ENCODE measurements around the gene CRMP1.

DNA sequence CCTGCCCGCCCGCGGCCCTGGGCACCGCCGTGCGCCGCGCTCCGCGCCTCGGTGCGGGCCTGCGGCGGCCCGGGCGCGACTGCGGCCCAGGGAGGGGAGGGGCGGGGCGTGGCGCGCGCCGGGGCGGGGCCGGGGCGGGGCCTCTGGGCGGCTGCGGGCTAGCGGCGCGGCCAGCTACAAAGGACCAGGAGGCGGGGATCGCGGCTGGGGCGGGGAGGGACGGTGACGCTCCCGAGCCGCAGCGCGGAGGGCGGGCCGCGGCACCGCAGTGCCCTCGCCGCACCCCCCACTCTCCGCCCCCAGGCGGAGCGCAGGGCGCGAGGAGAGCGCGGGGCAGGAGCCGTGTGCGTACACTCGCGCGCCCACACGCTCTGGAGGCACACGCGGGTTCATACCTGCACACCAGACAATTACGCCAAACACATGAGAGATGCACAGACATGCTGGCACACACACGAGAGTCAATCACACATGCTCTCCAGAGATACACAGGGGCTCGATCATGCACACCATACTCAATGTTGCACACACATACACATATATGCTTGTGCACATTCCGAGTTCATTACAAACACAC, at the start of gene CRMP1:
- TF ChIP-seq SIN3A (IDR thresholded peaks at IDR 0.05; ENCODE audit: borderline replicate concordance in 2 of 2, control insufficient read depth in 1 of 2, low read depth in 2 of 2, low read length in 2 of 2) (no peak), ZNF12 (CRISPR knock-in tag; IDR thresholded peaks at IDR 0.05) (no peak), ZBTB8A (IDR thresholded peaks at IDR 0.05; ENCODE audit: partially characterized antibody) (no peak), NFIC (IDR thresholded peaks at IDR 0.05) (no peak), SRF (CRISPR knock-in tag; IDR thresholded peaks at IDR 0.05) (no peak), SREBF1 (IDR thresholded peaks at IDR 0.05; ENCODE audit: borderline replicate concordance, low read depth, low read length) (no peak), TEAD2 (tag; IDR thresholded peaks at IDR 0.05) (no peak), ZNF354B (CRISPR knock-in tag; IDR thresholded peaks at IDR 0.05) (no peak), ZNF3 (CRISPR knock-in tag; IDR thresholded peaks at IDR 0.05) (no peak), POLR2A (conservative IDR thresholded peaks at IDR 0.05) (no peak), ZNF274 (IDR thresholded peaks at IDR 0.05; ENCODE audit: borderline replicate concordance, low read depth, low read length) (no peak)
- TF ChIP-seq, protein P1, sequence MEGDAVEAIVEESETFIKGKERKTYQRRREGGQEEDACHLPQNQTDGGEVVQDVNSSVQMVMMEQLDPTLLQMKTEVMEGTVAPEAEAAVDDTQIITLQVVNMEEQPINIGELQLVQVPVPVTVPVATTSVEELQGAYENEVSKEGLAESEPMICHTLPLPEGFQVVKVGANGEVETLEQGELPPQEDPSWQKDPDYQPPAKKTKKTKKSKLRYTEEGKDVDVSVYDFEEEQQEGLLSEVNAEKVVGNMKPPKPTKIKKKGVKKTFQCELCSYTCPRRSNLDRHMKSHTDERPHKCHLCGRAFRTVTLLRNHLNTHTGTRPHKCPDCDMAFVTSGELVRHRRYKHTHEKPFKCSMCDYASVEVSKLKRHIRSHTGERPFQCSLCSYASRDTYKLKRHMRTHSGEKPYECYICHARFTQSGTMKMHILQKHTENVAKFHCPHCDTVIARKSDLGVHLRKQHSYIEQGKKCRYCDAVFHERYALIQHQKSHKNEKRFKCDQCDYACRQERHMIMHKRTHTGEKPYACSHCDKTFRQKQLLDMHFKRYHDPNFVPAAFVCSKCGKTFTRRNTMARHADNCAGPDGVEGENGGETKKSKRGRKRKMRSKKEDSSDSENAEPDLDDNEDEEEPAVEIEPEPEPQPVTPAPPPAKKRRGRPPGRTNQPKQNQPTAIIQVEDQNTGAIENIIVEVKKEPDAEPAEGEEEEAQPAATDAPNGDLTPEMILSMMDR (IDR thresholded peaks at IDR 0.05 in 2 of 3, conservative IDR thresholded peaks at IDR 0.05 in 1 of 3; ENCODE audit: insufficient read depth in 2 of 3, low read depth in 1 of 3, low read length in 3 of 3), result no peak
- TF ChIP-seq, protein P2, sequence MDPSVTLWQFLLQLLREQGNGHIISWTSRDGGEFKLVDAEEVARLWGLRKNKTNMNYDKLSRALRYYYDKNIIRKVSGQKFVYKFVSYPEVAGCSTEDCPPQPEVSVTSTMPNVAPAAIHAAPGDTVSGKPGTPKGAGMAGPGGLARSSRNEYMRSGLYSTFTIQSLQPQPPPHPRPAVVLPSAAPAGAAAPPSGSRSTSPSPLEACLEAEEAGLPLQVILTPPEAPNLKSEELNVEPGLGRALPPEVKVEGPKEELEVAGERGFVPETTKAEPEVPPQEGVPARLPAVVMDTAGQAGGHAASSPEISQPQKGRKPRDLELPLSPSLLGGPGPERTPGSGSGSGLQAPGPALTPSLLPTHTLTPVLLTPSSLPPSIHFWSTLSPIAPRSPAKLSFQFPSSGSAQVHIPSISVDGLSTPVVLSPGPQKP (CRISPR knock-in tag; IDR thresholded peaks at IDR 0.05), result no peak
- TF ChIP-seq, protein P3, sequence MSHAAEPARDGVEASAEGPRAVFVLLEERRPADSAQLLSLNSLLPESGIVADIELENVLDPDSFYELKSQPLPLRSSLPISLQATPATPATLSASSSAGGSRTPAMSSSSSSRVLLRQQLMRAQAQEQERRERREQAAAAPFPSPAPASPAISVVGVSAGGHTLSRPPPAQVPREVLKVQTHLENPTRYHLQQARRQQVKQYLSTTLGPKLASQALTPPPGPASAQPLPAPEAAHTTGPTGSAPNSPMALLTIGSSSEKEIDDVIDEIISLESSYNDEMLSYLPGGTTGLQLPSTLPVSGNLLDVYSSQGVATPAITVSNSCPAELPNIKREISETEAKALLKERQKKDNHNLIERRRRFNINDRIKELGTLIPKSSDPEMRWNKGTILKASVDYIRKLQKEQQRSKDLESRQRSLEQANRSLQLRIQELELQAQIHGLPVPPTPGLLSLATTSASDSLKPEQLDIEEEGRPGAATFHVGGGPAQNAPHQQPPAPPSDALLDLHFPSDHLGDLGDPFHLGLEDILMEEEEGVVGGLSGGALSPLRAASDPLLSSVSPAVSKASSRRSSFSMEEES (CRISPR knock-in tag; IDR thresholded peaks at IDR 0.05), result no peak
